ENCODE measurements around the gene CPT1C.

The CPT1C gene

GRCh38 chr19:49691243-49692146 is 579 bp downstream of the CPT1C start:
- H3K4me3 ChIP-seq (ENCODE audit: extremely low read depth, insufficient read depth, low read length, poor library complexity, severe bottlenecking) = peak overlapping the region; percentile 41
- peaks cover 5% of the 10 kb centered on the region for H3K4me1 ChIP-seq (ENCODE audit: control insufficient read depth, insufficient read depth, low read length, poor library complexity, severe bottlenecking)
- WGBS, 2 experiments (ENCODE audit: insufficient coverage in 2 of 2) = 15 to 18% methylated on average over 22 to 24 of the region's 39 CpGs
- H3K36me3 ChIP-seq (ENCODE audit: control insufficient read depth, insufficient read depth, low read length) = peaks cover 30% of the 10 kb centered on the region
- no peaks in the 10 kb centered on the region for H3K9me3 ChIP-seq (ENCODE audit: control insufficient read depth, low read length)
- peak overlapping the region; percentile 10 for H3K27ac ChIP-seq (ENCODE audit: low read depth, low read length, severe bottlenecking)

- H3K4me1 ChIP-seq (ENCODE audit: control insufficient read depth, insufficient read depth, low read length, poor library complexity, severe bottlenecking) = peaks cover 5% of the 10 kb centered on the region
- WGBS, 2 experiments (ENCODE audit: insufficient coverage in 2 of 2) = 84 to 87% methylated on average over 16 of the region's 16 CpGs
- peaks cover 26% of the 10 kb centered on the region for H3K36me3 ChIP-seq (ENCODE audit: control insufficient read depth, insufficient read depth, low read length)
- no peak overlapping the region for H3K4me3 ChIP-seq (ENCODE audit: extremely low read depth, insufficient read depth, low read length, poor library complexity, severe bottlenecking)
- no peak overlapping the region for H3K27ac ChIP-seq (ENCODE audit: low read depth, low read length, severe bottlenecking)
- no peaks in the 10 kb centered on the region for H3K9me3 ChIP-seq (ENCODE audit: control insufficient read depth, low read length)
Observed at GRCh38 chr19:49692147-49692506, 1.2 kb downstream of the CPT1C start.

GRCh38 chr19:49696115-49696514 is 5.2 kb downstream of the CPT1C start:
- Histone ChIP-seq H3K9me3 (ENCODE audit: control insufficient read depth, low read length) (no peaks in the 10 kb centered on the region), H3K27ac (ENCODE audit: low read depth, low read length, severe bottlenecking) (no peak overlapping the region), H3K4me3 (ENCODE audit: extremely low read depth, insufficient read depth, low read length, poor library complexity, severe bottlenecking) (no peak overlapping the region), H3K4me1 (ENCODE audit: control insufficient read depth, insufficient read depth, low read length, poor library complexity, severe bottlenecking) (peaks cover 2% of the 10 kb centered on the region), H3K36me3 (ENCODE audit: control insufficient read depth, insufficient read depth, low read length) (no peaks in the 10 kb centered on the region)
- WGBS, 2 experiments (ENCODE audit: insufficient coverage in 2 of 2) = 77 to 81% methylated on average over 3 to 5 of the region's 6 CpGs

DNA sequence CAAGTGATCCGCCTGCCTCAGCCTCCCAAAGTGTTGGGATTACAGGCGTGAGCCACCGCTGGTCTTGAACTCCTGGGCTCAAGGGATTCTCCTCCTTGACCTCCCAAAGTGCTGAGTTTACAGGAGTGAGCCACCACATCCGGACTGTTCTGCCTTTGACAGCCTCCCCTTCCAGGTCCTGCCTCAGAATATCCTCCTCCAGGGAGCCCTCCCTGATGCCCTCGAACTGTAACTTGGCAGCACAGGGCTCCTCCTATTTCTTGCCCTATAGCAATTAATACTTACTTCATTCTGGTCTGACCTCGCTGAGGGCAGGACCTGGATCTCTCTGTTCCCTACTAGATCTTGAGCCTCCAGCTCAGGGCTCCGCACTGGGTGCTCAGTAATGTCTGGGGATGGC is 5.9 kb downstream of the CPT1C start:
- Histone ChIP-seq H3K9me3 (ENCODE audit: control insufficient read depth, low read length) (no peaks in the 10 kb centered on the region), H3K36me3 (ENCODE audit: control insufficient read depth, insufficient read depth, low read length) (no peaks in the 10 kb centered on the region), H3K27ac (ENCODE audit: low read depth, low read length, severe bottlenecking) (no peak overlapping the region), H3K4me1 (ENCODE audit: control insufficient read depth, insufficient read depth, low read length, poor library complexity, severe bottlenecking) (peaks cover 4% of the 10 kb centered on the region), H3K4me3 (ENCODE audit: extremely low read depth, insufficient read depth, low read length, poor library complexity, severe bottlenecking) (no peak overlapping the region)
- 91 to 94% methylated on average over 5 of the region's 7 CpGs for WGBS, 2 experiments (ENCODE audit: insufficient coverage in 2 of 2)

DNA sequence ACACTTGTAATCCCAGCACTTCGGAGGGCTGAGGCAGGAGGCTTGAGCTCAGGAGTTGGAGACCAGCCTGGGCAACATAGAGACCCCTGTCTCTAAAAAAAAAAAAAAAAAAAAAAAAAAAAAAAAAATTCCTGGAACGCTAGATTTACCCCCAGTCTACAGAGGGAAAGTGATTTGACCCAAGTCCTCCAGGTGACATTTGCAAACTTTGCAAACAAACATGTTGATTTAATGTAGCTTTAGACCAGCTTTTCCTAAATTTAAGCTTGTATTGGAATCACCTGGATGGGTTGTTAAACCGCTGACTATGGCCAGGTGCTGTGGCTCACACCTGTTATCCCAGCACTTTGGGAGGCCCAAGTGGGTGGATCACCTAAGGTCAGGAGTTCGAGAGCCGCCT is 8.4 kb downstream of the CPT1C start:
- no peak overlapping the region for H3K27ac ChIP-seq (ENCODE audit: low read depth, low read length, severe bottlenecking)
- H3K9me3 ChIP-seq (ENCODE audit: control insufficient read depth, low read length) = no peaks in the 10 kb centered on the region
- H3K36me3 ChIP-seq (ENCODE audit: control insufficient read depth, insufficient read depth, low read length) = no peaks in the 10 kb centered on the region
- peaks cover 4% of the 10 kb centered on the region for H3K4me1 ChIP-seq (ENCODE audit: control insufficient read depth, insufficient read depth, low read length, poor library complexity, severe bottlenecking)
- no peak overlapping the region for H3K4me3 ChIP-seq (ENCODE audit: extremely low read depth, insufficient read depth, low read length, poor library complexity, severe bottlenecking)
- WGBS, 2 experiments (ENCODE audit: insufficient coverage in 2 of 2) = 77 to 97% methylated on average over 3 of the region's 5 CpGs

GRCh38 chr19:49700563-49700962 is 9.6 kb downstream of the CPT1C start:
- Histone ChIP-seq H3K36me3 (ENCODE audit: control insufficient read depth, insufficient read depth, low read length) (no peaks in the 10 kb centered on the region), H3K4me3 (ENCODE audit: extremely low read depth, insufficient read depth, low read length, poor library complexity, severe bottlenecking) (no peak overlapping the region), H3K4me1 (ENCODE audit: control insufficient read depth, insufficient read depth, low read length, poor library complexity, severe bottlenecking) (peaks cover 4% of the 10 kb centered on the region), H3K27ac (ENCODE audit: low read depth, low read length, severe bottlenecking) (no peak overlapping the region), H3K9me3 (ENCODE audit: control insufficient read depth, low read length) (no peaks in the 10 kb centered on the region)
- 66 to 69% methylated on average over 10 to 11 of the region's 11 CpGs for WGBS, 2 experiments (ENCODE audit: insufficient coverage in 2 of 2)

DNA sequence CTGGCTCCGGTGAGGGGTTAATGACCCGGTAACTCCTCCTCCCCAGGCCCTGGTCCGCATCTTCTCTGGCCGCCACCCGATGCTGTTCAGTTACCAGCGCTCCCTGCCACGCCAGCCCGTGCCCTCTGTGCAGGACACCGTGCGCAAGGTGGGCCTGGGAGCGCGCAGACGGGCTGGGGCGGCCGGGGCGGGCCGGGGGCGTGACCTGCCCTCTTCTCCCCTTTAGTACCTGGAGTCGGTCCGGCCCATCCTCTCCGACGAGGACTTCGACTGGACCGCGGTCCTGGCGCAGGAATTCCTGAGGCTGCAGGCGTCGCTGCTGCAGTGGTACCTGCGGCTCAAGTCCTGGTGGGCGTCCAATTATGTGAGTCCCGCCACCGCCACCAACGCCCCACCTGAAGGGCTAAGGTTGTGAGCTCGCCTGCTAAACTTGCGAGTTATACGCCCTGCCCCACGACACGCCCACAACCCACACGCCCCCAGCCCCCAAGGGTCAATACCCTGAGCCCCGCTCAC is 10.4 kb downstream of the CPT1C start:
- WGBS, 2 experiments (ENCODE audit: insufficient coverage in 2 of 2) = 35 to 50% methylated on average over 34 to 39 of the region's 40 CpGs
- H3K27ac ChIP-seq (ENCODE audit: low read depth, low read length, severe bottlenecking) = no peak overlapping the region
- peaks cover 4% of the 10 kb centered on the region for H3K4me1 ChIP-seq (ENCODE audit: control insufficient read depth, insufficient read depth, low read length, poor library complexity, severe bottlenecking)
- H3K36me3 ChIP-seq (ENCODE audit: control insufficient read depth, insufficient read depth, low read length) = peaks cover 2% of the 10 kb centered on the region
- H3K4me3 ChIP-seq (ENCODE audit: extremely low read depth, insufficient read depth, low read length, poor library complexity, severe bottlenecking) = no peak overlapping the region
- no peaks in the 10 kb centered on the region for H3K9me3 ChIP-seq (ENCODE audit: control insufficient read depth, low read length)

DNA sequence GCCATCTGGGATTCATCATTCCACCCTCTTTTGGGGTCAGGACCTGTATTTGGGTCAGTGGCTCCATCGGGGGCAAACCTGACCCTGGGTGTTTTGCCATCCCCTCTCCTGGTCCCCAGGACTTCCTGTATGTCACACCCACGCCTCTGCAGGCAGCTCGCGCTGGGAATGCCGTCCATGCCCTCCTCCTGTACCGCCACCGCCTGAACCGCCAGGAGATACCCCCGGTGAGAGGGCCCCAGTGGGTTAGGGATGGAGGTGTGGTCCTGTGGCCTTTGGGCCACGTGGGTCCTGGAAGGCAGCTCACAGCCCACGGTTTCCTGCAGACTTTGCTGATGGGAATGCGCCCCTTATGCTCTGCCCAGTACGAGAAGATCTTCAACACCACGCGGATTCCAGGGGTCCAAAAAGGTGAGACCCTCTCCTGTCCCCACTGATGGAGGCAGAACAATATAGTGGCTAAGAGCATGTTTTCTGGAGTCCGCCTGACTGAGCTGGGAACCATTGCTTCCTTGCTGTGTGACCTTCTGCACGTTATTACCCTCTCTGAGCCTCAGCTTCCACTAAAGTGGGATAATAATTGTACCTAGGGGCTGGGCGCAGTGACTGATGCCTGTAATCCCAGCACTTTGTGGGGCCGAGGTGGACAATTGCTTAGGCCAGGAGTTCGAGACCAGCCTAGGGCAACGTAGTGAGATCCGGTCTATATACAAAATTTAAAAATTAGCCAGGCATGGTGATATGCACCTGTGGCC is 14.1 kb downstream of the CPT1C start:
- no peak overlapping the region for H3K27ac ChIP-seq (ENCODE audit: low read depth, low read length, severe bottlenecking)
- H3K4me1 ChIP-seq (ENCODE audit: control insufficient read depth, insufficient read depth, low read length, poor library complexity, severe bottlenecking) = peaks cover 4% of the 10 kb centered on the region
- no peak overlapping the region for H3K4me3 ChIP-seq (ENCODE audit: extremely low read depth, insufficient read depth, low read length, poor library complexity, severe bottlenecking)
- peaks cover 2% of the 10 kb centered on the region for H3K36me3 ChIP-seq (ENCODE audit: control insufficient read depth, insufficient read depth, low read length)
- no peaks in the 10 kb centered on the region for H3K9me3 ChIP-seq (ENCODE audit: control insufficient read depth, low read length)
- 95 to 97% methylated on average over 15 to 21 of the region's 22 CpGs for WGBS, 2 experiments (ENCODE audit: insufficient coverage in 2 of 2)

- Histone ChIP-seq H3K36me3 (ENCODE audit: control insufficient read depth, insufficient read depth, low read length) (peaks cover 2% of the 10 kb centered on the region), H3K9me3 (ENCODE audit: control insufficient read depth, low read length) (no peaks in the 10 kb centered on the region), H3K4me3 (ENCODE audit: extremely low read depth, insufficient read depth, low read length, poor library complexity, severe bottlenecking) (no peak overlapping the region), H3K4me1 (ENCODE audit: control insufficient read depth, insufficient read depth, low read length, poor library complexity, severe bottlenecking) (peaks cover 4% of the 10 kb centered on the region), H3K27ac (ENCODE audit: low read depth, low read length, severe bottlenecking) (no peak overlapping the region)
- WGBS, 2 experiments (ENCODE audit: insufficient coverage in 2 of 2) = 93 to 99% methylated on average over 14 of the region's 16 CpGs
Observed at GRCh38 chr19:49705919-49706318, 15.0 kb downstream of the CPT1C start.

GRCh38 chr19:49710372-49710951 is 19.5 kb downstream of the CPT1C start:
- Histone ChIP-seq H3K4me1 (ENCODE audit: control insufficient read depth, insufficient read depth, low read length, poor library complexity, severe bottlenecking) (no peaks in the 10 kb centered on the region), H3K9me3 (ENCODE audit: control insufficient read depth, low read length) (no peaks in the 10 kb centered on the region), H3K27ac (ENCODE audit: low read depth, low read length, severe bottlenecking) (peak overlapping the region; percentile 29), H3K36me3 (ENCODE audit: control insufficient read depth, insufficient read depth, low read length) (peaks cover 2% of the 10 kb centered on the region), H3K4me3 (ENCODE audit: extremely low read depth, insufficient read depth, low read length, poor library complexity, severe bottlenecking) (no peak overlapping the region)
- 94 to 95% methylated on average over 15 to 20 of the region's 20 CpGs for WGBS, 2 experiments (ENCODE audit: insufficient coverage in 2 of 2)
